ENCODE data around the gene DTWD1.

DNA sequence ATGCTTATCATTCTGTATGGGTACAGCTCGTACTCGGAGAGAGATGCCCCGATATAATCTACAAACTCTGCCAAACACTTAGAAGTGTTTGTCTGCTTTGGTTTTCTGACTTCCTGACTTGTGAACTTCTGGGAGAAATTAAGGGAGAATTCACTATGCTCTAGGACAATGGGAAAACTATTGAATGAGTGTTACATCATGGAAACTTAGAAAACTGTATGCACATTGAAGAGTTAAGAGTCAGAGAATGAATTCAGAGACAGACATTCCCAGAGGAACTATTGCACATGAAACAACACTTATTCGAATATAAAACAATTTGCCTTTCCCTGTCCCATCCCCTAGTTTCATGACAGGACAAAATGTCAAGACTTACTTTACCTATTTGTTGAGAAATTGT is 57.8 kb downstream of the DTWD1 start:
- TF ChIP-seq, protein P1, sequence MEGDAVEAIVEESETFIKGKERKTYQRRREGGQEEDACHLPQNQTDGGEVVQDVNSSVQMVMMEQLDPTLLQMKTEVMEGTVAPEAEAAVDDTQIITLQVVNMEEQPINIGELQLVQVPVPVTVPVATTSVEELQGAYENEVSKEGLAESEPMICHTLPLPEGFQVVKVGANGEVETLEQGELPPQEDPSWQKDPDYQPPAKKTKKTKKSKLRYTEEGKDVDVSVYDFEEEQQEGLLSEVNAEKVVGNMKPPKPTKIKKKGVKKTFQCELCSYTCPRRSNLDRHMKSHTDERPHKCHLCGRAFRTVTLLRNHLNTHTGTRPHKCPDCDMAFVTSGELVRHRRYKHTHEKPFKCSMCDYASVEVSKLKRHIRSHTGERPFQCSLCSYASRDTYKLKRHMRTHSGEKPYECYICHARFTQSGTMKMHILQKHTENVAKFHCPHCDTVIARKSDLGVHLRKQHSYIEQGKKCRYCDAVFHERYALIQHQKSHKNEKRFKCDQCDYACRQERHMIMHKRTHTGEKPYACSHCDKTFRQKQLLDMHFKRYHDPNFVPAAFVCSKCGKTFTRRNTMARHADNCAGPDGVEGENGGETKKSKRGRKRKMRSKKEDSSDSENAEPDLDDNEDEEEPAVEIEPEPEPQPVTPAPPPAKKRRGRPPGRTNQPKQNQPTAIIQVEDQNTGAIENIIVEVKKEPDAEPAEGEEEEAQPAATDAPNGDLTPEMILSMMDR (IDR thresholded peaks at IDR 0.05) = no peak
- no peak for TF ChIP-seq POLR2A (IDR thresholded peaks at IDR 0.05)
